ENCODE data around the gene CD68. TPM values are rescaled to one million over a fixed set of nuclear protein-coding genes. Genes with fewer than 3 reads are reported as not detected.

Gene CD68
- total RNA-seq (0.35 and 0.39 TPM in 2 replicates), polyA plus RNA-seq (0.23 TPM in 1 of 2 replicates, not detected in the other)

GRCh38 chr17:7579001-7579833 is at the start of gene CD68:
Gene CD68 (plus strand): TSS chr17:7579638. CDS start chr17:7579678, 40 bp downstream.
- Histone ChIP-seq H3K4me3 (no peak within 1 kb of the TSS), H3K27ac (peak within 1 kb of the TSS; percentile 83), H3K9me3 (ENCODE audit: low read depth) (no peaks in the 10 kb centered on the region), H3K27me3 (no peaks in the 10 kb centered on the region), H3K4me1 (ENCODE audit: low read depth) (peaks cover 9% of the 10 kb centered on the region), H3K36me3 (peaks cover 53% of the 10 kb centered on the region)
- no peak for TF ChIP-seq CTCF (IDR thresholded peaks at IDR 0.05; ENCODE audit: low read depth, low read length)
- peak; percentile 35 to 93 for DNase-seq (ENCODE audit: low read depth in 1 of 2, low spot score in 1 of 2)

DNA sequence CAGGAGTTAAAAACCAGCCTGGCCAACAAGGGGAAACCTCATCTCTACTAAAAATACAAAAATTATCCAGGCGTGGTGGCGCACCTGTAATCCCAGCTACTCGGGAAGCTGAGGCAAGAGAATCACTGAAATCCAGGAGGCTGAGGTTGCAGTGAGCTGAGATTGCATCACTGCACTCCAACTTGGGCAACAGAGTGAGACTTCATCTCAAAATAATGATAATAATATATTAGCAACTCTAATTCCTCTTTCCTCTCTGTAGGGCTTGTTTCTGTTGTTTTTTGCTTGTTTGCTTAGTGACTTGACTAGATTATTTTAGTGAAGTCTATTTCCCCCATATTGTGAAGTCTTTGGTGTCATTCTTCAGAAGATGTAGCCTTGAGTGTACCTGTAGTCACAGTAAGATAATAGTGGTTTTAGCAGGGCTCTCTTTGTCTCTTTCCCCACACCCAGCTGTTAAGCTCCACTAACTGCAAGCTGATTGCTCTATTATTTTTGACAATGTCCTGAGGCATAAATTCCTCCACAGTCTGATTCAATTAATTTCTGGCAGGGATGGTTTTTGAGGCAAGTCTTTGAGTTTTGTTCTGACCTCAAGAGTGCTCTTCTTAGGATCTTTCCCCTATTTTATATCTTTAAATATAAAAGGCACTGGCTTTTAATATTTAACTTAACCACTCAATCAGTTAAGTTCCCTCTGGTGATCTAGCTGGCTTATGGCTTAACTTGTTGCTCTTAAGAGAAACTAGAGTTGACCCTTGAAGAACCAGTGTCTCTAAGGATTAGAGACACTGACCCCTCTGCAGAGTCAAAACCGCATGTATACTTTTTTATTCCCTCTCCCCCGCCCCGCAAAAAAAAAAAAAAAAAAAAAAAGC is 49.2 kb upstream of the CD68 start:
- Histone ChIP-seq H3K36me3 (no peaks in the 10 kb centered on the region), H3K27ac (no peak overlapping the region), H3K4me3 (no peak overlapping the region), H3K9me3 (ENCODE audit: low read depth) (no peaks in the 10 kb centered on the region), H3K27me3 (no peaks in the 10 kb centered on the region), H3K4me1 (ENCODE audit: low read depth) (no peaks in the 10 kb centered on the region)
- no peak for TF ChIP-seq CTCF (IDR thresholded peaks at IDR 0.05; ENCODE audit: low read depth, low read length)
- DNase-seq (ENCODE audit: low read depth in 1 of 2, low spot score in 1 of 2), result no peak

GRCh38 chr17:7538050-7538449 is 41.4 kb upstream of the CD68 start:
- Histone ChIP-seq H3K27ac (no peak overlapping the region), H3K4me3 (no peak overlapping the region), H3K9me3 (ENCODE audit: low read depth) (no peaks in the 10 kb centered on the region), H3K36me3 (no peaks in the 10 kb centered on the region), H3K27me3 (peaks cover 7% of the 10 kb centered on the region), H3K4me1 (ENCODE audit: low read depth) (no peaks in the 10 kb centered on the region)
- no peak for DNase-seq (ENCODE audit: low read depth in 1 of 2, low spot score in 1 of 2)
- TF ChIP-seq CTCF (IDR thresholded peaks at IDR 0.05; ENCODE audit: low read depth, low read length), result no peak

- H3K27ac ChIP-seq, result no peak overlapping the region
- no peaks in the 10 kb centered on the region for H3K36me3 ChIP-seq
- H3K4me3 ChIP-seq, result no peak overlapping the region
- no peaks in the 10 kb centered on the region for H3K9me3 ChIP-seq (ENCODE audit: low read depth)
- no peak for TF ChIP-seq CTCF (IDR thresholded peaks at IDR 0.05; ENCODE audit: low read depth, low read length)
- DNase-seq (ENCODE audit: low read depth in 1 of 2, low spot score in 1 of 2), result peak in 1 of 2 donors; percentile 13
- H3K4me1 ChIP-seq (ENCODE audit: low read depth), result no peaks in the 10 kb centered on the region
- peaks cover 15% of the 10 kb centered on the region for H3K27me3 ChIP-seq
Observed at GRCh38 chr17:7538891-7539545, 40.4 kb upstream of the CD68 start.

GRCh38 chr17:7541074-7541621 is 38.3 kb upstream of the CD68 start:
- H3K36me3 ChIP-seq, result no peaks in the 10 kb centered on the region
- no peaks in the 10 kb centered on the region for H3K4me1 ChIP-seq (ENCODE audit: low read depth)
- H3K27me3 ChIP-seq, result peaks cover 15% of the 10 kb centered on the region
- H3K4me3 ChIP-seq, result no peak overlapping the region
- H3K9me3 ChIP-seq (ENCODE audit: low read depth), result no peaks in the 10 kb centered on the region
- TF ChIP-seq CTCF (IDR thresholded peaks at IDR 0.05; ENCODE audit: low read depth, low read length), result no peak
- H3K27ac ChIP-seq, result no peak overlapping the region
- DNase-seq (ENCODE audit: low read depth in 1 of 2, low spot score in 1 of 2), result no peak
